Measurements from ENCODE around the gene ADCYAP1.
A peak's percentile ranks its signal among the peaks of the same experiment; 100 is the strongest.
"Not testable (repeated sequence)": the region's sequence is repeated elsewhere in the genome, so short reads cannot be mapped to it uniquely, and the experiment has no call there.

ADCYAP1 gene

GRCh38 chr18:904218-905090 is at the start of gene ADCYAP1:
TSS of gene ADCYAP1 (plus strand) at chr18:904871. CDS start at chr18:905387, 516 bp downstream.
- DNase-seq: peak; percentile 84

GRCh38 chr18:857986-858385 is 46.7 kb upstream of the ADCYAP1 start:
- no peak for DNase-seq

GRCh38 chr18:864872-865273 is 39.8 kb upstream of the ADCYAP1 start:
- DNase-seq: peak; percentile 39

- DNase-seq: no peak
Observed at GRCh38 chr18:867257-867656, 37.4 kb upstream of the ADCYAP1 start.

GRCh38 chr18:873426-873825 is 31.2 kb upstream of the ADCYAP1 start:
- DNase-seq: not testable (repeated sequence)

- DNase-seq: no peak
Observed at GRCh38 chr18:875912-876311, 28.8 kb upstream of the ADCYAP1 start.

- DNase-seq: no peak
Observed at GRCh38 chr18:877238-877637, 27.4 kb upstream of the ADCYAP1 start.

- DNase-seq: no peak
Observed at GRCh38 chr18:886076-886475, 18.6 kb upstream of the ADCYAP1 start.

- no peak for DNase-seq
Observed at GRCh38 chr18:887716-888115, 17.0 kb upstream of the ADCYAP1 start.

GRCh38 chr18:892316-892715 is 12.4 kb upstream of the ADCYAP1 start:
- DNase-seq: no peak

- no peak for DNase-seq
Observed at GRCh38 chr18:896315-896714, 8.4 kb upstream of the ADCYAP1 start.

GRCh38 chr18:901761-902160 is 2.9 kb upstream of the ADCYAP1 start:
- DNase-seq: no peak

GRCh38 chr18:902229-902628 is 2.4 kb upstream of the ADCYAP1 start:
- peak; percentile 39 for DNase-seq

- no peak for DNase-seq
Observed at GRCh38 chr18:903701-904100, 970 bp upstream of the ADCYAP1 start.

- no peak for DNase-seq
Observed at GRCh38 chr18:905307-905947, 756 bp downstream of the ADCYAP1 start.

GRCh38 chr18:905948-906415 is 1.3 kb downstream of the ADCYAP1 start:
- peak; percentile 42 for DNase-seq

GRCh38 chr18:906416-907114 is 1.9 kb downstream of the ADCYAP1 start:
- DNase-seq: peak; percentile 78

- no peak for DNase-seq
Observed at GRCh38 chr18:907115-907884, 2.6 kb downstream of the ADCYAP1 start.

GRCh38 chr18:907885-908757 is 3.5 kb downstream of the ADCYAP1 start:
- DNase-seq: peak; percentile 9

GRCh38 chr18:908758-909724 is 4.4 kb downstream of the ADCYAP1 start:
- peak; percentile 68 for DNase-seq
